GM19324 (cell line): ENCODE measurements around the gene GALNT10.
A peak's percentile ranks its signal among the peaks of the same experiment; 100 is the strongest.

ENCODE experiments used
- ATAC-seq: cut with Tn5 transposase; IDR thresholded peaks from one replicate; pipeline ENCODE4 v1.9.1; 2021; ENCODE audit warnings: mild to moderate bottlenecking, moderate library complexity; ENCODE audit not compliant: unreplicated experiment, low FRiP score

GALNT10 gene

DNA sequence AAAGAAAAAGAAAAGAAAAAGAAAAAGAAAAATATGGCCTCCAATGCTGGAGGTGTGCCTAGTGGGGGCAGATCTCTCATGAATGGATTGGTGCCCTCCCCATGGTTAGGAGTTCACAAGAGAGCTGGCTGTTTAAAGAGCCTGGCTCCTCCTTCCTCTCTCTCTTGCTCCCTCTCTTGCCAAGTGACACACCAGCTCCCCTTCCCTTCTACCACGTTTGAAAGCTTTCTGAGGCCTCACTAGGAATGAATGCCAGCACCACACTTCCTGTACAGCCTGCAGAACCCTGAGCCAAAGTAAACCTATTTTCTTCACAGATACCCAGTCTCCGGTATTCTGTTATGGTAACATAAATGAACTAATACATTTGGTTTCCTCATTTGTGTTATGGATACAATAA is 14.4 kb upstream of the GALNT10 start:
- ATAC-seq: no peak

DNA sequence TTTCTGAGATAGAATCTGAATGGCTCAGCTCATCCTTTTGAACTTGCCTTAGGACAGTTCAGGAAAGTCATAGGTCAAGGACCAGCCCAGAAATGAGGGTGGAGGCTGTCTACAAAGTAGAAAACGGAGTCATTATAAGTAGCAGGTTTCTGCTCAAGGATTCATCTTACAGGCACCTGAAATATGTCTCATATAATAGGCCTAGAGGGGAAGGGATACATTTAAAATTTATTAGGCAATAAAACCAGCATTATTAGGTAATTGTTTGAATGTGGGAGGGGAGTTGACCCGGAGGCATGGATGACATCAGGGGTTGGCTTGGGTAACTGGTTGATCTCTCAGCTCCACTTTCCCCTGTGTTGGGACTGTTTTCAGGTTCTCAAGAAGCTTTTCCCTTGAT is 11.9 kb upstream of the GALNT10 start:
- no peak for ATAC-seq

DNA sequence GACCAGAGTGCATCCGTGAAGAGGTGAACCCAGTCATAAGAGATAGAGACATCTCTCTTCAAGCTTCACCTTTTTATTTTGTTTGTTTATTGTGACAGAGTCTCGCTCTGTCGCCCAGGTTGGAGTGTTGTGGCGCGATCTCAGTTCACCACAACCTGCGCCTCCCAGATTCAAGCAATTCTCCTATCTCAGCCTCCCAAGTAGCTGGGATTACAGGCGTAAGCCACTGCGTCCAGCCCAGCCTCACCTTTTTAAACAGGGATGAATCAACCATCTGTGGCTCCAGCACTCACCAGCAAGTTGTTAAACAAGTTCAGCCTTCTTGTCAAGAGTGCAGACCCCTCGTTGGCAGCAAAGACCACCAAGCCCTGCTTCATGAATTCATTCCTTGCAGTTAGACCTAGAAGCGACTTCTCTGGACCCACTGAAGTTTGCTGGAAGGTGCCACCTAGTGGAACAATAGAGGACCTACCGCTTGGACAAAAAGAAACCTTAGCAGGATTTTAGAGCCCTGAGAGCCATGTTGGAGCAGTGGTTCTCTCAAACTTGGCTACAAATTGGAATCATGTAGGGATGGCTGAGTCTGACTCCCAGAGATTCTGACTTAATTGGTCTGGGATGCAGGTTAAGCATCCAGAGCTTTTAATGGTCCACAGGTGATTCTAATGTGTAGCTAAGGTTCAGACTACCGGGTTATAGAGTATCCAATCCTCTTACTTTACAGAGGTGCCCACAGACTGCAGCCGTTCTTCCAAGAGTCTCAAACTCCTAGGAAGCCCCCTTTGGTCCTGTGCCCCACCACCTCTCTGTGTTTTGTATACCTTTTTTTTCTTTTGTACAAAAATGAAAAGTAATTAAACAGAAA is 10.5 kb upstream of the GALNT10 start:
- no peak for ATAC-seq

DNA sequence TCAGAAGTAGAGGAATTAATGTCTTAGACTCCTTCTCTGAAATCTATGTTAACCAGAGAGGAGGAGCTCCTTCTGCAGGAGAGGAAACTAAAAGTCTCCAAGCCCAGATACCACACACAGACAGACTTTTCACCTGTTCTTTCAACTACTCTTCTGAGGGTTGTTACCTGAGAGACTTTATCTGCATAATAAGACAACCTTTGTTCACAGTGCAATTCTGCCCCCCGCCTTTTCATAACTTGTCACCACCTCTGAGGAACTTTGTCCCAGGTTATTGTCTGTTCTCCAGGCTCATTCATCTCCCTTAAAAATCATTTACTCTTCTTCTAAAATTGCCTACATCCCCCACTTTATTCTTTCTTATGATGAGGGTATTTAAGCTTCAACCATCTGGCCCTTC is 9.4 kb upstream of the GALNT10 start:
- ATAC-seq: no peak

DNA sequence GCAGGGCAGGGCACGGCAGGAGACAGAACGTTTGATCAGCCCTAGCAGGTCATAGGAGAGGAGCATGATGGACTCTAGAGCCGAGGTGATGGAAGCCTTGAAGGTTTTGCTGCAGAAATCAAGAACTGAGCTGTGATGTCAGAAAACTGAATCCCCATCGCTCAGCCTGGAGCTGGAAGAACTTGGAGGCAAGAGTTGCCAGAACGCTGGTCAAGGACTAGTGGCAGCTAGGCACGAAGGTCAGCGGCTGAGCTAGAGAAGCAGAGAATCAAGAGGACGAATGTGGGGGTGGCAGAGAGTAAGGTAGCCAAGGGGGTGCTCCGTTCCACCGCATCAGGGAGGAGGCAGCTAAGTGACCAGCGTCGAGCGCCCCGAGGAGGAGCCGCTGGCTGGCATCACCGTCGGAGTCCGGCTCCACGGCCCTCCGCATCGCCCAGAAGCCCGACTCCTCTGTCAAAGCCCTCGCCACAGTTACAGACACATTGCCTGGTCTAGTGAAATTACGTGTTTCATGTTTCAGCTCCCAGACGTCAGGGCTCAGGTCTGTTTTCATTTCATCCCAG is 1.2 kb upstream of the GALNT10 start:
- no peak for ATAC-seq

DNA sequence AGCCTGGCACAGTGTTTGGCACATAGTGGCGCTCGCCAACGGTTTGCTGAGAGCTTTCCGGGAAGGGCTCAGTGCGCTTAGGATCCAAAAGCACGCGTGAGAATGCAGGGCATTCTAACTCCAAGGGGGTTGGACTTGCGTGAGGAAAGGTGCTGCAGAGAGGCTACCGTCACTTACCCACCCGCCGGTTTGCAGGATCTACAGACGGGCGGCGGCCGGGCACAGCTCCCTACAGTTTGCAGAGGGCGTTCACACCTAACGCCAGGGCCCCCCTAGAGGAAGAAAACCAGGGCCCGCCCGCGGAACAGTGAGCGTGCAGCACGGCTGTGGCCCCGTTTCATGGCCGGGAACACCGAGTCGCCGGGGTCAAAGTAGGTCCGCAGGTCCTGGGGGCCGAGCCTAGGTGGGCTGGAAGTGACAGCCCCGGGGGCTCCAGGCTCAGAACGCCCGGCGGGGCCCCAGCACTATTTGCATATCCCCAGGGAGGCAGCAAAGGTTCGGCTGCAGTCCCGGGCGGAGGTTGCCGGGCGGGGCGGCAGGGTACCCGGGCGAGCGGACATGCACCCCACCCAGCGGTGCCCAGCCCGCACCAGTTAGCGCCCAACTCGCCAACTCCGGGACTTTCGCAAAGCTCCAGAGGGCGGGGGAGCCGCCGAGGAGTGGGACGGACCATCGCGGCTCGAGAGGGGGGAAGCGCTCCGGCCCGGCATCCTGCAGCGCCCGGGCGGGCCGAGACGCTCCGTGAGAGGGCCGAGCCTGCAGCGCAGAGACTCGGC is 526 bp upstream of the GALNT10 start:
- ATAC-seq: peak; percentile 90

DNA sequence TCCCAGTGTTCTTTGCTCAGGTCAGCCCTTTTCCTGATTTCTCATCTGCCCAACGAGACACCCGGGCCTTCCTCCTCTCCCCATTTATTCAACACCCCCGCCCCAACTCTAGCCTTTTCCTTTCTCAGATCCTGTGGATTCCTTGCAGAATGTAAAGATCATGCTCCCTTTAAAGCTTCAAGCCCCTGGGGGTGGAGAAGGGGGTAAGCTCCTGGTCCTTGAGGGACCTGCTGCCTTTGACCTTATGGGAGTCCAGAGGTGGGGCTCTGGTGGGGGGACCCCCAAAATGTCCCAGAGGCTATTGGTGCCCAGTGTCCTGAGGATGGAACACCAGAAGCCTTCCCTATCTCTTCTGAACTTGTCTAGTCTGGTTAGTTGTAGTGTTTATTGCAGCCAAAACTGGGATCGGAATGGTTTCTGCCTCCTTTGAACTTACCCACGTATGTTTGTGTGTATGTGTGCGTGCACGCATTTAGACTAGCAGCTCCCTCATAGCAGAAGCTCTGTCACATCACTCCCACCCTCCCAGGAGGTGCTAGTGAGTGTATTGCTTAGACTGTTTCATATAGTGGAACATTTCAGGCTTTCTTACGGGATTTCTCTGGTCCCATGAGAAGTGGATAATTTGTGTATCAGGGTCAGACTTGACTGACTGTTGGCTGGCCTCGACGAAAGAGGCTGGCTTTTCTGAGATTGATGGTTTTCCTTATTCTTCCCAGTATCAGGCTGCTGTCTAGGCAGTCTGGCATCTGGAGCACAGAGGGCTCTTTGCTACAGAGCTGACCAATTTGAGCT is 1.1 kb downstream of the GALNT10 start:
- ATAC-seq: no peak

DNA sequence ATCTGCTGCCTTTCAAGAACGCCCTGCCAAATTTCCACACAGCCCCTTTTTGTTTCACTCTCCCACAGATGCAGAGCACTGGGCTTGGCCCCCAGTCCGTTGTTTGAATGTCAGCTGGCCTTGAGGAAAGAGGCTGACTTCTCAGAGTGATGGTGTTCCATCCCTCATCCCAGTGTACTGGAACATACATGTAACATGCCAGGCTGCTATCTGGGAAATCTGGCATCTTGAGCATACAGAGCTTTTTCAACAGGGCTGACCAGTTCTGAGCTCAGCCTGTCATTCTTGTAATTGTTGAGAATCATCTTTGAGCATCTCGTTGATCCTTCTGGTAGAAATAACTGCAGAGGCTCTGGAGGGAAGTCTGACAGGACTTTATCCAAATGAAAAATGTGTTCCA is 2.8 kb downstream of the GALNT10 start:
- no peak for ATAC-seq

DNA sequence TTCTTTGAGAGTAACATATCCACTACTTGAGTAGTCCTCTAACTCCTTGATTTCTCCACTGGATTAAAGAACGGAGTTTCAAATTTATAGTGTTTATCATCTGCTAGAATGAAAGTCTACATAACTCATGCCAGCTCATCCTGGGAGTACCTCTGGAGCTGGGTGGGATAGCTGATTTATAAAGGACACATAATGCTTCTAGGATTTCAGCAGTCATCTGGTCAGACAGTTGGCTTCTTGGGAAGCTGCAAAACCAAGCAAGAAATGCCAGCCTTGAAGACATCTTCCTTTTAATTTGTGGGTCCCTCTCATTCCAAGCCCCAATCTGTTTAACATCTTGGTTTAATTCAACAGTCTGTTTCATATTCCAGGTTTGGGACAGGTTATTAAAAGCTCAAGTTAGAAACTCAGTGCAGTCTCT is 3.2 kb downstream of the GALNT10 start:
- ATAC-seq: no peak

DNA sequence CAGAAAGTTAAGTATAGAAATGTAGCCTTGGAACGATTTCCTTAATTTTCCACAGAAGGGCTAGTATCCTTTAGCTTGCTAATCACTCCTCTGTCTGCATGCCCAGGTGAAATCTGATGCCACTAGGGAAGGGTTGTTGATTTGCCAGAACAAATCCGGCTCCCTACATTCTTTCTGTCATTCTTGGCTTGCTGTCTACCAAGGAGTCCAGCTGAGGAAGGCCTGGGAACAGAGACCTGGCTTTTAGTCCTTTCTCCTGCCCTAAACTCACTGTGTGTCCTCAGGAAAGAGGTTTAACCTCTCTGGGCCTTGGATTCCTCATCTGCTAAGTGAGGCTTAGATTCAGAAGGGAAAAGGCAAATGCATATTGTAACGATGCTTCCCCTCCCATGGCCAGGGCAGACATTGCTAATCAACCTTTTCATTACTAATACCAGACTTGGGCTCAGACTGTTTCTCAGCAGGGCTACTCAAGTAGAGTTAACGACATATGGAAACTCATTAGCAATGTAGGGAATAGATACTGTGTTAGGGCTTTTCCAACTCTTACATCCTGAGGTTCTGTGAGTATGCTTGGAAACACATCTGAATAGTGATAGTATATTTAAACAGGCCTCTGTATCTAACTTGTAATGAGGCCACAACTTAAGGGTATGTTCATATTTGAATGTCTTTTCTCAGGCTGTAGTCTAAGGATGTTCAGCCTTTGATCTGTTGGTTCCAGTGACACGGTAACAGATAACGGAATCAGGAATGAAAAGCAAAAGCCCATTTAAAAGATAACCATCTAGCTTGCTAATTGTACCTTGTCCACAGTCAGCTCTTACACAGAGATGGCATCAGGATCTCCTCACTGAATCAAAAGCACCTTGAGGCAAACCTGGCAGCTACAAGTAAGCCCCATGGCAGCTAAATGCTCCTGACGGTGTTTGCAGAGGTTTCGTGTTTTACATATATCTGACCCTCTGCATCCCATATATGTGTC is 4.1 kb downstream of the GALNT10 start:
- no peak for ATAC-seq

DNA sequence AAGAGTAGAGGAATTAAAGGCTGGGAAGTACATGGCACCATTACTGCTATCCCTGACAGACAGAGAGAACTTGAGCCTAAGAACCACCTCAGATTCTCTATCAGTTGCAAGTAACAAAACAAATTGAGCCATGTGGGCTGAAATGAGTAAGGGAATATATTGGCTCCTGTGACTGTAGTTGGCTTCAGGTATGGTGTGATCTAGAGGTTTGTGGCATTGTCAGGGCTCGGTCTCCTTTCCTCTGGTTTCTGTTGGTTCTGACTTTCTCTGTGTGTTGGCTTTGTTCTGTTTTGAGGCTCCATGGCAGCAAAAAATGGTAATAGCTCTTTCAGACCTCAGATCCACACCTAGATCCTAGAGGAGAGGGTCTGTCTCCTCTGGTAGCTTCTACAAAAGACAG is 5.7 kb downstream of the GALNT10 start:
- ATAC-seq: no peak

DNA sequence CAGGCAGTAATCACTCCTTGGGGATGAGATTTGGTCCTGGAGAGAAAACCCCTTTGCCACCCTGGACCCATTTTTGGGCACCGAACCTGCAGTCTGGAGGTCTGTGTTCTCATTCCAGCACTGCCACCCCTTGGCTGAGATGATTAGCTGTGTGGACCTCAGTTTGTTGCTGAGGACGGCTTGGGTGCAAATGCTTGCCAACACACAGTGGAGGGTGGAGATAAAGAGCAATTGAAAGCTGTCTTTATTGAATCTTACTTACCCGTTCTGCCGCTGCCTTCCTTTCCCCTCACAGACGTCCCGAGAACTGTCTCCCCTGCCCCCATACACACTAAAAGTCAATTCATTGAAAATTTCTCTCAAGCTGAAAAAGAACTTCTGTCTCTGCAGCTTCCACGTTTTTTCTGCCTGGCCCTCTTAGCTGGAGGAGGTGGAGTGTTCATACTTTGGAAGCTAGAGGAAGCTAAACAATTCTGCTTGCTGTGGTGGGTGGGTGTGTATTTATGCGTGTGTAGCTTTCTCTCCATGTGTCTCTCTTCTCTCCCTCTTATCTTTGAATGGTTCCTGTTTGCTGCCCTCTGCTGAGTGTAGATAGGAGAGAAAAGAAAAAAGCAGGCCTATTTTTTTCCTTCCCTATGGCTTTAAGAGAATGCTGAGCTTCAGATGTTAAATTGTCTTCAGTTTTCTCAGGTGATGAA is 6.6 kb downstream of the GALNT10 start:
- no peak for ATAC-seq

DNA sequence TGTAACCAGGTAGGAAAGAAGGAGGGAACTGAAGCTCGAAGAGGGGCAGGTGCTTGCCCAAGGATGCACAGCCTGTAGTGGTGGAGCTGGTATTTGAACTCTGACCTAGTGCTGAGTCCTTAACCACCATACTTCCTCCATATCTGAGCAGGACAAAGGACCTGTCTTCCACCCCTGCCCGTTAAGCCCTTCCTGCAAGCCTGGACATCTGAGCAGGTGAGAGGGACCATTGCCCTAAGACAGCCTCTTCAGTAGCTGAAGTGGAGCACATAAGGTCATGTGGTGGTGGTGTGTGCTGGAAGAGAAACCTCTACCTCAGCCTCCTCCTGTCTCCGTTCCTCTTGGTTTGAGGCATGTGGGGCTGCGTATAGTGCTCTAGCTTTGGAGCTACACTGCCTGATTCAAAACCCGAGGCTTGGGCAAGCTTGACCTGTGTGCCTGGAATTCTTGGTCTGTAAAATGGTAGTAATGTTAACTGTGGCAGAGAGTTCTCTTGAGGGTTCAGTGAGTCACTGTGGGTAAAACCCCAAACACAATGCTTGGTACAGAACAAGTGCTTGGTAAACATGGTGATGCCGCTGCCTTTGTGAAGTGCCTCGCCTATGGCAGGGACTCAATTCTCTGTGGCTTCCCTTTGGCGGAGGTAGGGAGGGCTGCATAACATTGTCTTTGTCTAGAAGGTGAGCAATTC is 7.4 kb downstream of the GALNT10 start:
- ATAC-seq: no peak

DNA sequence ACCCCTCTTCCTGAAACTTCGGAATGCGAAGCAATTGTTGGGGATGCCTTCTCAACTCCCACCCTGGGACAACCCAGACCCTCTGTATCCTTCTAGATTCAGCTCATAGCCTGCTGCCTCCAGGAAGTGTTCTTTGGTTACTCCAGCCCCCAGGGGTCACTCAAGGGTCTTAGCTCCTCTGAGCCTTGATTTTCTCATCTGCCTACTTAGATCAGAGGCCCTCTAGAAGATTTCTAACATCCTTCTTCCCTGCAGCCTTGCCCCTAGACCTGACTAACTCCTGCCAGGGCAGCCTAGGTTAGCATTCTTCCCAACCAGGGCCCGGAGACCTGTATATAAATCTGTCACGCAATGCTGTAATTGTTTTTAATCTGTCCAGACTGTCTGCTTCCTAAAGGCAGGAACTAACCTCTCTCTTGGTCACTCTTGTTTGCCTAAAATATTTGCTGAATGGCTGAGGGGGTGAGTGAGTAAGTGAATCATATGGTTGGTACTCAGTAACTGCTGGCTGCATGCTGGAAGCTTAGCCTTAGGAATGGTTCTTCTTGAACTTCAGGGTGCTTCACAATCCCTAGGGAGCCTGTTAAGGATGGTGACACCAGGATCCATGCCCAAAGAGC is 8.2 kb downstream of the GALNT10 start:
- ATAC-seq: no peak

DNA sequence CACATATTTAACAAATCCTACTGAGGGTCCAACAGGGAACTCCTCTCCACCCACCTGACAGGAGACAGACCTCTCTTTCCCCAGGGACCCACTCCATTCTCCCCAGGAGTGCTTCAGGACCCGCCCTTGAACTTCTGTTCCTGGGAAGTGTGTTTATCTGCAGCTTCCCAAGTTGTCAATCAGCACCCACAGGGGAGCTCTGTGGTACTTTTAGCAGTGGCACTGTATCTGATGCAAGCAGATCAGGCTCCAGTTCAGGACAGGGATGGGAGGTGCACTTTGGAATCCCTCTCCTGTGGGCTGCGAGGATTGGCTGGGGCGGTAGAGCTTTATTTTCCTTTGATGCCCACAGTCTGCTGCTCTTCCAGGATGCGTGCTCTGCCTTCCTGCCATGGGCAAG is 8.7 kb downstream of the GALNT10 start:
- no peak for ATAC-seq

DNA sequence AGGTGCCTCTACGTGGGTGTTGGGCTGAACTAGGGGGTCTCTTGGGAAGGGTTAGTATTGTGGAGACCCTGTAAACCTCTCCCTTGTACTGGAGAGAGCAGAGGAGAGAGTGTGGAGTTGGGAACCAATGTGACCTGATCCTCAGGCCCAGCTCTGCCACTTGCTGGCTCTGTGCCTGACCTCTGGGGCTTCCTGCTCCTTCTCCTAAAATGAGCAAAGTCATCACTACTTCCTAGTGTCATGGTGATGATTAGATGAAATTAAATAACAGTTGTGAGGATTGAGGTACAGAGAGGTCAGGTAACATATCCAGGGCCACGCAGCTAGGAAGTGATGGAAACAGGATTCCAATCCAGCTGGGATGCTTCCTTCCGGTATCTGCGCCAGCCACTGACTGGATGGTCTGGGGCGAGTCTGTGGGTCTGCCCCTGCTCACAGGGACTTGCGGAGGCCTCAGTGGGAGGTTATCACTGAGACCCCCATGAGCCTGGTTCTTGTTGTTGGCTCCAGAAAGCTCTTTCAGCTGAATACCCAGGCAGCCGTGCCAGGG is 9.2 kb downstream of the GALNT10 start:
- no peak for ATAC-seq

DNA sequence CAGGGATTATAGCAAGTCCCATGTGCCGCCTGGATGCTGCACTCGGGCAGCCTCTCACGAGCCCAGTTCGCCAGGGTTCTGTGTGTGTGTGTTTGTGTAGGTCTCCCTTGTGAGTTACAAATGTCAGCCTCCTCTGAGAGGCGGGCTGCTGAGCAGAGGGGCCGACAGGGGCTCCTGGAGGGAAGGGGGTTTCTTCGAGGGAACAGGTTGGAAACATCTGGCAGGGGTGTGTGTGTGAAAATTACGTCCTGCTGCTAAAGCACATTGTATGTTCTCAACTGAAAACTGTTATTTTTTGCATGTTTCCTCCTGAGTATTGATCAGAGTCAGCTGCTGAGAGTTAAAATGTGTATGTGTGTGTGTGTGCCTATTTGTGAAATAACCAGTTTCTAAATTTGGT is 9.7 kb downstream of the GALNT10 start:
- no peak for ATAC-seq
